NB4 (cell line): ENCODE results near the gene AKR7A2.
A peak's percentile ranks its signal among the peaks of the same experiment; 100 is the strongest.
"Not testable (repeated sequence)": the region's sequence is repeated elsewhere in the genome, so short reads cannot be mapped to it uniquely, and the experiment has no call there.

Source experiments
- DNase-seq: peaks from one replicate; pipeline ENCODE4 v3.0.0; 2010; ENCODE audit warnings: low read depth
- H3K4me3 ChIP-seq: one replicate; pipeline ENCODE4 v1.5.1; 2011; ENCODE audit warnings: mild to moderate bottlenecking, low read depth, low read length, moderate library complexity
- CTCF ChIP-seq: IDR thresholded peaks from one replicate; pipeline ENCODE4 v1.5.1; 2012; ENCODE audit warnings: low read depth, low read length
- MAX ChIP-seq: IDR thresholded peaks from 2 replicates; pipeline ENCODE4 v1.6.1; 2011; ENCODE audit warnings: low read depth, low read length
- MYC ChIP-seq: IDR thresholded peaks from 2 replicates; pipeline ENCODE4 v1.6.1; 2011; ENCODE audit warnings: low read depth, low read length
- POLR2A ChIP-seq: IDR thresholded peaks from 2 replicates; pipeline ENCODE4 v1.6.1; 2011; ENCODE audit warnings: mild to moderate bottlenecking; ENCODE audit not compliant: insufficient read length; ENCODE audit errors: extremely low read depth

Gene AKR7A2

GRCh38 chr1:19262744-19263143, 49.2 kb downstream of the AKR7A2 start:
- no peak for DNase-seq
- TF ChIP-seq MYC (no peak), POLR2A (no peak), MAX (no peak), CTCF (no peak)
- H3K4me3 ChIP-seq, result no peak overlapping the region

- no peak for DNase-seq
- H3K4me3 ChIP-seq, result no peak overlapping the region
- peak; percentile 22 for TF ChIP-seq POLR2A
- no peak for TF ChIP-seq MYC
Observed at GRCh38 chr1:19262047-19262446, 49.9 kb downstream of the AKR7A2 start.

GRCh38 chr1:19260211-19261138, 51.5 kb downstream of the AKR7A2 start:
- no peak for TF ChIP-seq MYC
- peak; percentile 6 for TF ChIP-seq POLR2A
- TF ChIP-seq MAX, result no peak
- TF ChIP-seq CTCF, result no peak
- H3K4me3 ChIP-seq, result no peak overlapping the region
- DNase-seq, result peak; percentile 25

GRCh38 chr1:19258353-19258752, 53.6 kb downstream of the AKR7A2 start:
- no peak for TF ChIP-seq POLR2A
- no peak for TF ChIP-seq CTCF
- TF ChIP-seq MAX, result no peak
- no peak for DNase-seq
- no peak overlapping the region for H3K4me3 ChIP-seq

- DNase-seq, result no peak
- no peak for TF ChIP-seq MYC
- TF ChIP-seq POLR2A, result no peak
- no peak for TF ChIP-seq CTCF
- no peak for TF ChIP-seq MAX
- no peak overlapping the region for H3K4me3 ChIP-seq
Observed at GRCh38 chr1:19257178-19257914, 54.6 kb downstream of the AKR7A2 start.

- H3K4me3 ChIP-seq, DNase-seq: not testable (repeated sequence)
Observed at GRCh38 chr1:19256301-19256700, 55.6 kb downstream of the AKR7A2 start.

GRCh38 chr1:19255288-19255687, 56.7 kb downstream of the AKR7A2 start:
- no peak for DNase-seq
- no peak overlapping the region for H3K4me3 ChIP-seq
- TF ChIP-seq MYC (no peak), MAX (no peak), POLR2A (no peak), CTCF (no peak)
